SK-N-MC (cell line): ENCODE measurements around the gene EFCAB6.

Experiments
- EZH2 ChIP-seq: fragments of 200-600 bp; sonication (generic); IDR thresholded peaks from one replicate; pipeline ENCODE4 v1.6.1; 2017; ENCODE audit warnings: antibody characterized with exemption
- FOXP2 ChIP-seq: optimal IDR thresholded peaks from 2 replicates; pipeline ENCODE3; 2011; ENCODE audit warnings: mild to moderate bottlenecking, moderate library complexity; ENCODE audit not compliant: insufficient read depth; ENCODE audit errors: extremely low read length, control extremely low read depth
- POLR2AphosphoS5 ChIP-seq: IDR thresholded peaks from 2 replicates; pipeline ENCODE4 v1.6.1; 2012; ENCODE audit warnings: mild to moderate bottlenecking, low read depth, low read length, borderline replicate concordance

DNA sequence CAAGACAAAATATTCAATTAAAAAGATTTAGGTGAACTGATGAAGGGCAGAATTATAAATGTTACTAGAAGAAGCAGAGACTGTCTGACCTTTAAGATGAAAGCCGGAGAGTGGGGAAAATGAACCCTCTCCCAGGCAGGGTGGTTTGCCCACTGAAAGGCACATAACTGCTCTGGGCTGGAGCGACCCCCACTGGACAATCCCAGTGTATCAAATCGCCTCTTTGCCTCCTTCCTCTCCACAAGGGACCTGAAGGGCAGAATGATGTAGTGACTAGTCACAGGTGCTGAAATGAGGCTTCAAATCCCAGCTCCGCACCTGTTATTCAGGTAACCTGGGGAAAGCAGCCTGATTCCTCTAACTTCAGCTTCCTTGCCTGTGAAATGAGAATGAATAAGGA lies 69.0 kb downstream of the EFCAB6 start:
- TF ChIP-seq POLR2AphosphoS5, result no peak
- TF ChIP-seq EZH2, result no peak
- no peak for TF ChIP-seq FOXP2
